Large intestine (tissue), 3 donors: ENCODE measurements around the gene CDYL2. TPM values are rescaled to one million over a fixed set of nuclear protein-coding genes. Genes with fewer than 3 reads are reported as not detected.

Experiments used
- DNase-seq, 2 donors: peaks; one replicate each; pipeline versions ENCODE4 v3.0.0 to v3.0.0-alpha.2; 2013
- H3K27ac ChIP-seq: one replicate; pipeline ENCODE4 v1.5.1; 2013; ENCODE audit warnings: low read length
- H3K27me3 ChIP-seq: 2 replicates; pipeline ENCODE4 v1.6.1; 2013; ENCODE audit warnings: low read length; ENCODE audit not compliant: control insufficient read depth, insufficient read depth
- H3K36me3 ChIP-seq: 2 replicates; pipeline ENCODE4 v1.6.1; 2013; ENCODE audit warnings: low read length; ENCODE audit not compliant: control insufficient read depth, insufficient read depth
- H3K4me1 ChIP-seq: one replicate; pipeline ENCODE4 v1.6.1; 2013; ENCODE audit warnings: low read length; ENCODE audit not compliant: control insufficient read depth, insufficient read depth
- H3K4me3 ChIP-seq: one replicate; pipeline ENCODE4 v1.5.1; 2013; ENCODE audit warnings: low read length
- H3K9me3 ChIP-seq: one replicate; pipeline ENCODE4 v1.6.1; 2013; ENCODE audit warnings: mild to moderate bottlenecking, low read depth, low read length, moderate library complexity; ENCODE audit not compliant: control insufficient read depth
- WGBS: methylation state at CpG from one replicate; pipeline ENCODE4 v1.1.5; 2013; ENCODE audit warnings: low lambda C conversion rate; ENCODE audit not compliant: insufficient coverage; 5-methylcytosine and 5-hydroxymethylcytosine counted together
- polyA plus RNA-seq: library from polyadenylated mRNA; unstranded; fragments of 120-200 nt; gene quantifications from one replicate; pipeline ENCODE4 v1.2.1, GENCODE V29; 2013

Gene CDYL2
- polyA plus RNA-seq, 1 donor, result 5.1 TPM

DNA sequence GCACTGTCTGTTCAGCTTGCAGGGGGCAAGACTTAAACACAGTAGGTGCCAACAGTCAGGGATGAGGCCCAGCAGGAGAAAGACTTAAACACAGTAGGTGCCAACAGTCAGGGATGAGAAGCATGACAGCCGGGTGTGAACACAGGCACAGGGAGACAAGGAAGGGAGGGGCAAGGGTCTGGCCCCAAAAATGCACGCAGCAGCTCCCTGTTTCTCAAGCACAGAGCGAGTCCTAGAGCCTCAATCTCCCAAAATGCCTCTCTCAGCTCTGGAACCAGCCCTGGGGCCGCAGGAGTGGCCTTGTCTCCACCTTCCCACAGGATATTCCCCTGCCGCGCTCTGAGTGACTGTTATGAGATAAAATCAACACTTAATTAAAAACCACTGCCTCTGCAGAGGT lies 197.2 kb downstream of the CDYL2 start:
- no peaks in the 10 kb centered on the region for H3K27me3 ChIP-seq
- DNase-seq, result no peak
- H3K9me3 ChIP-seq, result no peaks in the 10 kb centered on the region
- no peak overlapping the region for H3K4me3 ChIP-seq
- WGBS, result no CpG with 5 or more reads among the region's 6 CpGs
- no peak overlapping the region for H3K27ac ChIP-seq
- H3K36me3 ChIP-seq, result peaks cover 9% of the 10 kb centered on the region
- peaks cover 3% of the 10 kb centered on the region for H3K4me1 ChIP-seq

GRCh38 chr16:80606221-80606766 lies 198.1 kb downstream of the CDYL2 start:
- peaks cover 3% of the 10 kb centered on the region for H3K4me1 ChIP-seq
- H3K27ac ChIP-seq, result no peak overlapping the region
- no peaks in the 10 kb centered on the region for H3K27me3 ChIP-seq
- no peaks in the 10 kb centered on the region for H3K9me3 ChIP-seq
- WGBS, result 100% methylated on average over 1 of the region's 4 CpGs
- DNase-seq, result no peak
- no peak overlapping the region for H3K4me3 ChIP-seq
- peaks cover 7% of the 10 kb centered on the region for H3K36me3 ChIP-seq

DNA sequence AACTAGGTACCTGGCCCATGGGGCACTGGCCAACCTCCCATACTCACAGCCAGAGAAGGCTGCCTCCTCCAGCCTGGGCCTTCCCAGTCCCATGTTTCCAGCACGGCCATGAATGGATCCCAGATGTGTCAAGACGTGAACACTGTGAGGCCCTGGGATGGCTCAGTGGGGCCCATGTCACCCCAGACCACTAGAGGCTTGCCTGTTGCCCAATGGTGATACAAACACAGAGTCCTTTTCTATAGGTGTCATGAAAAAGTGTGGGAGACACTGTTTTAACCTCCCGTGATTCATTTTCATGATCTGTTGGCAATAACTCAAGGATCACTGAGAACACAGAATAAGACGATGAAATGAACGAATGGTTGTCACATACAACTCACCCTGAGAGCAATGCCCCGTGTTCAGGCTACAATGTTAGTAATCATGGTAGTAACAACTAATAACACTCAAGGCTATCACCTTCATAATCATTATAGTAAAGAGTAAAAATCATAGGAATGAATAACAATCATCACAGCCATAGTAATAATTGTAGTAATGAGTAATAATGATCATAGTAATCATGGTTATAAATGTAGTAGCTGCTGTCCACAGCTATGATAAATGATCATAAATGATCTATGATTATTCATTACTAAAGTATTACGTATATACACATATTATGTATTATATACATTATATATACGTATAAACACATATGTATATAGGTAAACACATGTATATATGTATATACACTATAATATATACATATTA lies 199.6 kb downstream of the CDYL2 start:
- Histone ChIP-seq H3K9me3 (no peaks in the 10 kb centered on the region), H3K4me3 (no peak overlapping the region), H3K27ac (no peak overlapping the region), H3K27me3 (no peaks in the 10 kb centered on the region), H3K36me3 (peaks cover 7% of the 10 kb centered on the region), H3K4me1 (peaks cover 3% of the 10 kb centered on the region)
- 93% methylated on average over 3 of the region's 8 CpGs for WGBS
- DNase-seq, result no peak

GRCh38 chr16:80602894-80603293 lies 201.5 kb downstream of the CDYL2 start:
- no peak overlapping the region for H3K27ac ChIP-seq
- peaks cover 3% of the 10 kb centered on the region for H3K4me1 ChIP-seq
- H3K27me3 ChIP-seq, result no peaks in the 10 kb centered on the region
- H3K36me3 ChIP-seq, result peaks cover 7% of the 10 kb centered on the region
- no peaks in the 10 kb centered on the region for H3K9me3 ChIP-seq
- no peak overlapping the region for H3K4me3 ChIP-seq
- DNase-seq, result no peak

DNA sequence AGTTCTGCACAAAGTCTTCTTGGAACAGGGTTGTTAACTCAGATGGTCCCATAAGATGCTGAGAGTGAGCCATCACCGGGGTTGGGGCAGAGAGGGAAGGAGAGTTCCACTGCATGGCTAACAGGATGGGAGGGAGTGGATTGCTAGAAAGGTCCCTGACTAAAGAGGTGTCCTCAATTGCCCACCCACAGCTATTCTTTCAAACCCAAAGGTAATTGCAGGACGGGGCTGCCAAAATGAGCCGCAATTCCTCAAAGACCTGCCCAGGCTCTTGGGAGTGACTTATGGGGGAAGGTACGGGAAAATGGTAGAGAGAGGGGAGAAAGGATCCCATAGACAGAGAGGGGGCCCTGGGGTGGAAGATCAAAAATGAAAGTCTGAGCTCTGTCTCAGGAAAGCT lies 203.2 kb downstream of the CDYL2 start:
- H3K9me3 ChIP-seq, result no peaks in the 10 kb centered on the region
- no peaks in the 10 kb centered on the region for H3K36me3 ChIP-seq
- no peak overlapping the region for H3K4me3 ChIP-seq
- H3K27me3 ChIP-seq, result no peaks in the 10 kb centered on the region
- peaks cover 3% of the 10 kb centered on the region for H3K4me1 ChIP-seq
- no peak overlapping the region for H3K27ac ChIP-seq
- WGBS, result no CpG with 5 or more reads among the region's 4 CpGs
- DNase-seq, result no peak

GRCh38 chr16:80599466-80599865 lies 204.9 kb downstream of the CDYL2 start:
- WGBS, result no CpG with 5 or more reads among the region's 3 CpGs
- H3K4me1 ChIP-seq, result peaks cover 3% of the 10 kb centered on the region
- H3K27me3 ChIP-seq, result no peaks in the 10 kb centered on the region
- no peak for DNase-seq
- no peak overlapping the region for H3K4me3 ChIP-seq
- H3K9me3 ChIP-seq, result no peaks in the 10 kb centered on the region
- no peaks in the 10 kb centered on the region for H3K36me3 ChIP-seq
- no peak overlapping the region for H3K27ac ChIP-seq

GRCh38 chr16:80596507-80597207 lies 207.7 kb downstream of the CDYL2 start:
- no peaks in the 10 kb centered on the region for H3K9me3 ChIP-seq
- no peaks in the 10 kb centered on the region for H3K36me3 ChIP-seq
- no peaks in the 10 kb centered on the region for H3K4me1 ChIP-seq
- H3K4me3 ChIP-seq, result no peak overlapping the region
- DNase-seq, result no peak
- no peak overlapping the region for H3K27ac ChIP-seq
- H3K27me3 ChIP-seq, result no peaks in the 10 kb centered on the region
- WGBS, result 89% methylated on average over 7 of the region's 7 CpGs

DNA sequence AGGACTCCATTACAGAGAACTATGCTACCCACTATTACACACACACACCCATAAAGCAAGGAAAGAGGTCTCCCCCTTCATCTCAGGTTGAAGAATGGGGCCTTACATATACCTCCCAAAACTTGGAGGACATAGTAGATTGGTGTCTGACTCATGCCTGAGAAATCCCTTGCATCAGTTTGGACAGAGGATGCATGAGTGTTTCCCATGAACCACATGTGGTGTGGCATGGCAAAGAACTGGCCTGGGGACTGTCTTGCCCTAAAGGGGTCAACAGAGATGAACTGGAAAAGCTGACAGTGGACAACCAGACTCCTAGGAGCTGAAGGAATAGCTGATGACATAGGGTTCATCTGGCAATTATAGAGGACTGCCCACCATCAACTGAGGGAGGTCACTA lies 209.6 kb downstream of the CDYL2 start:
- Histone ChIP-seq H3K9me3 (no peaks in the 10 kb centered on the region), H3K27me3 (no peaks in the 10 kb centered on the region), H3K4me3 (no peak overlapping the region), H3K36me3 (no peaks in the 10 kb centered on the region), H3K27ac (no peak overlapping the region), H3K4me1 (no peaks in the 10 kb centered on the region)
- DNase-seq, result no peak

- H3K27ac ChIP-seq, result no peak overlapping the region
- DNase-seq, result no peak
- no peaks in the 10 kb centered on the region for H3K27me3 ChIP-seq
- H3K4me1 ChIP-seq, result no peaks in the 10 kb centered on the region
- WGBS, result no CpG with 5 or more reads among the region's 2 CpGs
- no peaks in the 10 kb centered on the region for H3K9me3 ChIP-seq
- H3K4me3 ChIP-seq, result no peak overlapping the region
- no peaks in the 10 kb centered on the region for H3K36me3 ChIP-seq
These were observed 212.1 kb downstream of the CDYL2 start for GRCh38 chr16:80592273-80592672.

DNA sequence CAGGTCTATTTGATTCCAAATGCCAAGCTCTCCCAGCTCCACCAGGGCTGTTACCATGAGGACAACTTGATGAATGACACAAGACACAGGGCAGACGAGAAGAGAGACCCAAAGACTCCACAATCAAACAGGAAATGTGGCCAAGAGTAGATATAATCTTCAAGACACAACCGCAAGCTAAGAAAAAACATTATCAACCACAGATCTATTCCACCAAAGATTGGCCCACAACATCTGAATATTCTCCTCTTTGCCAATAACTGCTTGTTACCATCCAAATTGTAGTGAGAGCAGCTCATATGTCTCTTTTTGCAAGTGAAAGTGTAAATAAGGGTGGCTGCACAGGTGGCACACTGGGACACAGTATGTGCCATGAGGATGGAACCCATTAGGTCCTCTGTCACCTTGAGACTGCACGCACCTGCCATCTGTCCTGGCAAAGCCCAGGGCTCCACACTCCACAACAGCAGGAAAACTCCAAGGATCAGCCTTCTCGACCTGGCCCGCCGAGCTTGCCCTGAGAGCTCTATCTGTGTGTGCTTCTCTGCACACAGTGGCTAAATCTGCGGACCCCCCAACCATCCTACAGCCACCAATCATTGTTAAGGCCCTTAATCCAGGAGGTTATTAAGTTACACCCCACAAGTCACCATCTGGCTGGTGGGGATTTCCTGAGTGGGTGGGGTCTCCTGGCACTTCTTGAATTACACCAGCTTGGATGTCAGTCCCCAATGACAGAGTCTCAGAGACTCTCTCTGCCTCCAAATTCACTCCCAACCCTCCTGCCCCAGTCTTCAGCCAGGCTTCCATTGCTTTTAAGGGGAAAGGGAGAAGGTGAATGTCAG lies 213.1 kb downstream of the CDYL2 start:
- no peak overlapping the region for H3K4me3 ChIP-seq
- no peaks in the 10 kb centered on the region for H3K36me3 ChIP-seq
- no CpG with 5 or more reads among the region's 7 CpGs for WGBS
- H3K27me3 ChIP-seq, result no peaks in the 10 kb centered on the region
- H3K4me1 ChIP-seq, result no peaks in the 10 kb centered on the region
- DNase-seq, result no peak
- H3K9me3 ChIP-seq, result no peaks in the 10 kb centered on the region
- H3K27ac ChIP-seq, result no peak overlapping the region
